Measurements from ENCODE around the gene SKAP2. TPM values are rescaled to one million over a fixed set of nuclear protein-coding genes. Genes with fewer than 3 reads are reported as not detected.

Gene SKAP2
- polyA plus RNA-seq, 1 donor from 2014 or later, result 3.6 TPM

DNA sequence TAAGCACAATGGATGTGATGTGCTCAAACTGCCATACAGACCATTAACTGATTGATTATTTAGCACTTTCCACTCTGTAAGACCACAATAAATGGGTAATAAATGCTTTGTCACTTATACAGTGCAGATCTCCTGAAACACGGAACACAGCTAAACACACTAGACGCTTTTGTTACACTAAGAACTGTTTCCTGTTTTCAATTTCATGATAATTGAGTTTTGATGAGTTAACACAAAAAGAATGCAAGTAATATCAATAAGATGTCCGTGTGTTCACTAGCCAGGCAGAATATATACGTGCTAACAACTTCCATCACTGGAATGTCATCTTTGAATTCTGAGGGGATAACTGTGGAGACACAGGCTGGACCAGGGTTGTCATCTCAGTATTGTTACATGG, 178.8 kb downstream of the SKAP2 start:
- Histone ChIP-seq H3K36me3 (ENCODE audit: insufficient read depth, low read length) (no peaks in the 10 kb centered on the region), H3K9me3 (ENCODE audit: low read length) (no peaks in the 10 kb centered on the region), H3K27me3 (ENCODE audit: insufficient read depth, low read depth, low read length) (peaks cover 3% of the 10 kb centered on the region), H4K20me1 (ENCODE audit: insufficient read depth) (no peaks in the 10 kb centered on the region), H3F3A (ENCODE audit: insufficient read depth, low read length, poor library complexity, severe bottlenecking) (no peaks in the 10 kb centered on the region), H3K27ac (ENCODE audit: low read length) (no peak overlapping the region), H2AFZ (ENCODE audit: low read depth, low read length) (no peak overlapping the region), H3K4me3 (ENCODE audit: low read length) (no peak overlapping the region), H3K9me2 (ENCODE audit: insufficient read depth, low read length) (no peaks in the 10 kb centered on the region), H3K4me2 (ENCODE audit: low read length) (no peak overlapping the region), H3K9ac (ENCODE audit: low read length) (no peak overlapping the region), H3K79me2 (replicated peaks; ENCODE audit: insufficient read depth, low read length) (no peaks in the 10 kb centered on the region)
- TF ChIP-seq REST (IDR thresholded peaks at IDR 0.05; ENCODE audit: borderline replicate concordance), result no peak
- no peak for TF ChIP-seq EZH2 (IDR thresholded peaks at IDR 0.05; ENCODE audit: borderline replicate concordance, insufficient read depth, low read length, poor library complexity, severe bottlenecking)
- no peak for TF ChIP-seq POLR2AphosphoS5 (IDR thresholded peaks at IDR 0.05)
- no peak for TF ChIP-seq CTCF (IDR thresholded peaks at IDR 0.05; ENCODE audit: poor library complexity, severe bottlenecking)
- TF ChIP-seq EP300 (conservative IDR thresholded peaks at IDR 0.05; ENCODE audit: poor library complexity, severe bottlenecking), result no peak
- no peak for TF ChIP-seq TAF1 (IDR thresholded peaks at IDR 0.05; ENCODE audit: low read depth)
- TF ChIP-seq RAD21 (conservative IDR thresholded peaks at IDR 0.05), result no peak
- no peak for TF ChIP-seq MXI1 (conservative IDR thresholded peaks at IDR 0.05; ENCODE audit: poor library complexity, severe bottlenecking)
- TF ChIP-seq SMC3 (conservative IDR thresholded peaks at IDR 0.05; ENCODE audit: poor library complexity), result no peak

- H3K4me3 ChIP-seq (ENCODE audit: low read length), result no peak overlapping the region
- H3K9me2 ChIP-seq (ENCODE audit: insufficient read depth, low read length), result no peaks in the 10 kb centered on the region
- H3K4me2 ChIP-seq (ENCODE audit: low read length), result no peak overlapping the region
- H3F3A ChIP-seq (ENCODE audit: insufficient read depth, low read length, poor library complexity, severe bottlenecking), result no peaks in the 10 kb centered on the region
- no peak overlapping the region for H3K9ac ChIP-seq (ENCODE audit: low read length)
- H3K36me3 ChIP-seq (ENCODE audit: insufficient read depth, low read length), result no peaks in the 10 kb centered on the region
- H3K79me2 ChIP-seq (replicated peaks; ENCODE audit: insufficient read depth, low read length), result no peaks in the 10 kb centered on the region
- H3K9me3 ChIP-seq (ENCODE audit: low read length), result no peaks in the 10 kb centered on the region
- TF ChIP-seq MXI1 (conservative IDR thresholded peaks at IDR 0.05; ENCODE audit: poor library complexity, severe bottlenecking) (no peak), REST (IDR thresholded peaks at IDR 0.05; ENCODE audit: borderline replicate concordance) (no peak), SMC3 (conservative IDR thresholded peaks at IDR 0.05; ENCODE audit: poor library complexity) (no peak), CTCF (IDR thresholded peaks at IDR 0.05; ENCODE audit: poor library complexity, severe bottlenecking) (no peak), EP300 (conservative IDR thresholded peaks at IDR 0.05; ENCODE audit: poor library complexity, severe bottlenecking) (no peak), POLR2AphosphoS5 (IDR thresholded peaks at IDR 0.05) (no peak), RAD21 (conservative IDR thresholded peaks at IDR 0.05) (no peak), EZH2 (IDR thresholded peaks at IDR 0.05; ENCODE audit: borderline replicate concordance, insufficient read depth, low read length, poor library complexity, severe bottlenecking) (no peak)
- no peak overlapping the region for H2AFZ ChIP-seq (ENCODE audit: low read depth, low read length)
- no peaks in the 10 kb centered on the region for H4K20me1 ChIP-seq (ENCODE audit: insufficient read depth)
- peaks cover 3% of the 10 kb centered on the region for H3K27me3 ChIP-seq (ENCODE audit: insufficient read depth, low read depth, low read length)
- H3K27ac ChIP-seq (ENCODE audit: low read length), result no peak overlapping the region
Observed at GRCh38 chr7:26684447-26684846, 179.9 kb downstream of the SKAP2 start.
